HepG2 (cell line): Measurements from ENCODE around the gene ANKS3. TPM values are rescaled to one million over a fixed set of nuclear protein-coding genes. Genes with fewer than 3 reads are reported as not detected.
"Not testable (repeated sequence)": the region's sequence is repeated elsewhere in the genome, so short reads cannot be mapped to it uniquely, and the experiment has no call there.

ENCODE experiments used
- EED ChIP-seq: sonication (generic); formaldehyde crosslinking; IDR thresholded peaks from 2 replicates; pipeline ENCODE4 v1.5.0; 2020; ENCODE audit warnings: mild to moderate bottlenecking, missing genetic modification reagents
- ELF1 ChIP-seq: sonication (generic); formaldehyde crosslinking; IDR thresholded peaks from 2 replicates; pipeline ENCODE4 v1.4.0; 2020; ENCODE audit warnings: missing genetic modification reagents
- ELF3 ChIP-seq: IDR thresholded peaks from 2 replicates; pipeline ENCODE4 v1.6.1; 2016; ENCODE audit warnings: missing genetic modification reagents, missing compliant biosample characterization
- LCORL ChIP-seq, 2 experiments: fragments of 450-650 bp in 1 of 2; sonication (generic) in 1 of 2; formaldehyde crosslinking in 1 of 2; IDR thresholded peaks; 2 replicates each; pipeline versions ENCODE4 v1.5.0 to v1.6.1; 2017 to 2020; ENCODE audit warnings: antibody characterized with exemption in 1 of 2, missing genetic modification reagents in 1 of 2
- MXI1 ChIP-seq: IDR thresholded peaks from 3 replicates; pipeline ENCODE4 v1.6.1; 2012; ENCODE audit warnings: low read depth, low read length, inconsistent platforms, borderline replicate concordance
- TBX2 ChIP-seq: sonication (generic); formaldehyde crosslinking; IDR thresholded peaks from 2 replicates; pipeline ENCODE4 v1.5.0; 2020; ENCODE audit warnings: missing genetic modification reagents, mild to moderate bottlenecking, borderline replicate concordance
- YY1 ChIP-seq: IDR thresholded peaks from 2 replicates; pipeline ENCODE4 v1.6.1; 2011; ENCODE audit warnings: low read length, low read depth, moderate library complexity, mild to moderate bottlenecking; ENCODE audit not compliant: insufficient read depth, insufficient replicate concordance
- ZBTB38 ChIP-seq: sonication (generic); formaldehyde crosslinking; IDR thresholded peaks from 2 replicates; pipeline ENCODE4 v1.5.1; 2020; ENCODE audit warnings: mild to moderate bottlenecking, missing genetic modification reagents
- ZNF614 ChIP-seq: IDR thresholded peaks from 2 replicates; pipeline ENCODE4 v1.6.1; 2018; ENCODE audit warnings: missing biosample characterization, missing genetic modification reagents, inconsistent platforms, borderline replicate concordance
- polyA plus RNA-seq, 8 experiments: library from polyadenylated mRNA; depleted of rRNA in 3 of 8; stranded (reverse) in 7 of 8; unstranded in 1 of 8; fragments of >200 nt; fragmentation: Illumina TruSeq in 4 of 8; extraction: Trizol in 4 of 8; gene quantifications; 2 replicates each; pipeline versions ENCODE4 v1.2.1 to v1.2.3, GENCODE V29; 2011 to 2016; ENCODE audit warnings: low read depth in 4 of 8, missing spikeins in 1 of 8, mixed read lengths in 1 of 8; ENCODE audit not compliant: insufficient read depth in 1 of 8
- total RNA-seq, 5 experiments: library from RNA; depleted of rRNA; stranded (reverse); fragments of >200 nt; fragmentation: Illumina TruSeq; extraction: Trizol; gene quantifications; 2 replicates each; pipeline ENCODE4 v1.2.3, GENCODE V29; 2016; ENCODE audit warnings: low read depth in 1 of 5
- TF ChIP-seq, protein P1 (sequence below): IDR thresholded peaks from 2 replicates; pipeline ENCODE4 v1.6.1; 2012; ENCODE audit warnings: low read depth, low read length, improper control_type of control experiment
- TF ChIP-seq, protein P2 (sequence below): sonication (generic); formaldehyde crosslinking; IDR thresholded peaks from 2 replicates; pipeline ENCODE4 v1.5.1; 2020; ENCODE audit warnings: missing genetic modification reagents, mild to moderate bottlenecking, borderline replicate concordance
- TF ChIP-seq, protein P3 (sequence below), 2 experiments: sonication (generic) in 1 of 2; formaldehyde crosslinking in 1 of 2; IDR thresholded peaks; 2 replicates each; pipeline versions ENCODE4 v1.5.1 to v1.6.1; 2011 to 2020; ENCODE audit warnings: borderline replicate concordance in 1 of 2, low read depth in 1 of 2, low read length in 1 of 2, mild to moderate bottlenecking in 1 of 2, missing genetic modification reagents in 1 of 2, moderate library complexity in 1 of 2
- TF ChIP-seq, protein P4 (sequence below): sonication (generic); formaldehyde crosslinking; IDR thresholded peaks from 2 replicates; pipeline ENCODE4 v1.5.1; 2020; ENCODE audit warnings: mild to moderate bottlenecking, moderate library complexity, missing genetic modification reagents

The ANKS3 gene
- total and polyA plus RNA-seq, 2 of the 13 experiments (the other 11 are each of a cell fraction or from before 2014, with no cell fraction given) = 11.4 to 15.9 TPM

DNA sequence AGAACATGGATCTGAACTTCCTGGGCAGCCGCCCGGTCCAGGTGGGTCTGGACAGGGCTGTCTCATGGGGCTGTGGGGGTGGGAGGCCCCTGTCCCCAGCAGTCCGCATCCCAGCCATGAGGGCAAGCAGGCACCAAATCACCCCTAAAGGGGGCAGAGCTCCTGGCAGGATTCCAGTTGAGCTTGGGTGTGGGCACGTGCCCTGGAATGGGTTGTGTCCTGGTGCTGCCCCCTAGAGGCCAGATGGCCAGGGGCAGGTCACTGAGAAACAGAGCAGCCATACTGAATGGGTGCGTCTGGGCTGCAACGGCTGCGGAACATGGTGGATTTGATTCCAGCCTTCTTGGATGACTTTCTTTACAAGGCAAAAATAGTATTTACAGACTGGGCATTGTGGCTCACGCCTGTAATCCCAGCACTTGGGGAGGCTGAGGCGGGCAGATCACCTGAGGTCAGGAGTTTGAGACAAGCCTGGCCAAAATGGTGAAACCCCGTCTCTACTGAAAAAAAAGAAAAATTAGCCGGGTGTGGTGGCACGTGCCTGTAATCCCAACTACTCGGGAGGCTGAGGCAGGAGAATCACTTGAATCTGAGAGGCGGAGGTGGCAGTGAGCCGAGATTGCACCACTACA lies 83.5 kb downstream of the ANKS3 start (continued):
- peak; percentile 65 for TF ChIP-seq YY1
- TF ChIP-seq TBX2 = peak; percentile 47; the same call in 1 of the 2 replicates
- peak; percentile 81 for TF ChIP-seq ZBTB38 (CRISPR knock-in tag)
- 0 out of 2 replicates have a peak, but pooled peaks have one; percentile 15 for TF ChIP-seq ELF1 (CRISPR knock-in tag)
- TF ChIP-seq, protein P1, sequence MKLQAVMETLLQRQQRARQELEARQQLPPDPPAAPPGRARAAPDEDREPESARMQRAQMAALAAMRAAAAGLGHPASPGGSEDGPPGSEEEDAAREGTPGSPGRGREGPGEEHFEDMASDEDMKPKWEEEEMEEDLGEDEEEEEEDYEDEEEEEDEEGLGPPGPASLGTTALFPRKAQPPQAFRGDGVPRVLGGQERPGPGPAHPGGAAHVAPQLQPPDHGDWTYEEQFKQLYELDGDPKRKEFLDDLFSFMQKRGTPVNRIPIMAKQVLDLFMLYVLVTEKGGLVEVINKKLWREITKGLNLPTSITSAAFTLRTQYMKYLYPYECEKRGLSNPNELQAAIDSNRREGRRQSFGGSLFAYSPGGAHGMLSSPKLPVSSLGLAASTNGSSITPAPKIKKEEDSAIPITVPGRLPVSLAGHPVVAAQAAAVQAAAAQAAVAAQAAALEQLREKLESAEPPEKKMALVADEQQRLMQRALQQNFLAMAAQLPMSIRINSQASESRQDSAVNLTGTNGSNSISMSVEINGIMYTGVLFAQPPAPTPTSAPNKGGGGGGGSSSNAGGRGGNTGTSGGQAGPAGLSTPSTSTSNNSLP = 0 out of 2 replicates have a peak, but pooled peaks have one; percentile 27
- TF ChIP-seq, protein P2, sequence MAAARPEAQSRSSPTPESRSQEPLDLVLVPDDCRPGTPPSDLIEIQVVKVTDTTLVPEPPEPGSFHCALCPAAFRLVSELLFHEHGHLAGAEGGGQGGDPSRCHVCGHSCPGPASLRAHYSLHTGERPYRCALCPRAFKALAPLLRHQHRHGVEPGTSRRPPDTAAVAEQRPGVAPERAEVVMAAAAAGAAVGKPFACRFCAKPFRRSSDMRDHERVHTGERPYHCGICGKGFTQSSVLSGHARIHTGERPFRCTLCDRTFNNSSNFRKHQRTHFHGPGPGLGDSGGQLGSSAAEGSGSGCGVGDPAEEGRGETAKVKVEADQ (CRISPR knock-in tag) = peak; percentile 31; the same call in 1 of the 2 replicates
- not testable (repeated sequence) for TF ChIP-seq LCORL (IDR thresholded peaks at IDR 0.05)
- peak; percentile 56; the same call in 1 of the 2 replicates for TF ChIP-seq LCORL (CRISPR knock-in tag; IDR thresholded peaks at IDR 0.05)
- peak; percentile 34; the same call in 1 of the 3 replicates for TF ChIP-seq MXI1
- TF ChIP-seq, protein P3, sequence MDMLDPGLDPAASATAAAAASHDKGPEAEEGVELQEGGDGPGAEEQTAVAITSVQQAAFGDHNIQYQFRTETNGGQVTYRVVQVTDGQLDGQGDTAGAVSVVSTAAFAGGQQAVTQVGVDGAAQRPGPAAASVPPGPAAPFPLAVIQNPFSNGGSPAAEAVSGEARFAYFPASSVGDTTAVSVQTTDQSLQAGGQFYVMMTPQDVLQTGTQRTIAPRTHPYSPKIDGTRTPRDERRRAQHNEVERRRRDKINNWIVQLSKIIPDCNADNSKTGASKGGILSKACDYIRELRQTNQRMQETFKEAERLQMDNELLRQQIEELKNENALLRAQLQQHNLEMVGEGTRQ (IDR thresholded peaks at IDR 0.05; ENCODE audit: low read depth, low read length) = not testable (repeated sequence)
- TF ChIP-seq, protein P3 (CRISPR knock-in tag; IDR thresholded peaks at IDR 0.05; ENCODE audit: borderline replicate concordance) = peak; percentile 68; the same call in 1 of the 2 replicates
- peak; percentile 27; the same call in 1 of the 2 replicates for TF ChIP-seq ZNF614 (CRISPR knock-in tag)
- TF ChIP-seq EED (CRISPR knock-in tag) = 0 out of 2 replicates have a peak, but pooled peaks have one; percentile 15
- TF ChIP-seq, protein P4, sequence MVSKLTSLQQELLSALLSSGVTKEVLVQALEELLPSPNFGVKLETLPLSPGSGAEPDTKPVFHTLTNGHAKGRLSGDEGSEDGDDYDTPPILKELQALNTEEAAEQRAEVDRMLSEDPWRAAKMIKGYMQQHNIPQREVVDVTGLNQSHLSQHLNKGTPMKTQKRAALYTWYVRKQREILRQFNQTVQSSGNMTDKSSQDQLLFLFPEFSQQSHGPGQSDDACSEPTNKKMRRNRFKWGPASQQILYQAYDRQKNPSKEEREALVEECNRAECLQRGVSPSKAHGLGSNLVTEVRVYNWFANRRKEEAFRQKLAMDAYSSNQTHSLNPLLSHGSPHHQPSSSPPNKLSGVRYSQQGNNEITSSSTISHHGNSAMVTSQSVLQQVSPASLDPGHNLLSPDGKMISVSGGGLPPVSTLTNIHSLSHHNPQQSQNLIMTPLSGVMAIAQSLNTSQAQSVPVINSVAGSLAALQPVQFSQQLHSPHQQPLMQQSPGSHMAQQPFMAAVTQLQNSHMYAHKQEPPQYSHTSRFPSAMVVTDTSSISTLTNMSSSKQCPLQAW (CRISPR knock-in tag) = peak; percentile 30; the same call in 1 of the 2 replicates
- 0 out of 2 replicates have a peak, but pooled peaks have one; percentile 16 for TF ChIP-seq ELF3 (CRISPR knock-in tag)
